ENCODE results near the gene PGBD5.

Gene PGBD5

DNA sequence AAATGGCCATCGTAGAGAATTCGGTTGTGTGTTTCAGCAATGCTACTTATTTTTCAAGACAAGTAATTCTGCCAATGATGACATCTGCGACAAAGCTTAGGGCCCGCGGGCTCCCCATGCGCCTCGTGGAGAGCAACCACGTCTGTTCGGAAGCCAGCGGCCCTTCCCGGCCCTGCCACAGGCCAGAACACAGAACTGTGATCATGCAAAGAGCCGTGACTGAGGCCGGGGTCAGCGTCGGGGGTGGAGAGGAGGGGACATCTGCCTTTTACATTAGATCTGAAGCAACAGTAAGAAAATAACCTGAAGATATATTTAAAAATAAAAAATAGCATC lies 103.7 kb downstream of the PGBD5 start:
- DNase-seq (ENCODE audit: low read depth) = no peak

- DNase-seq (ENCODE audit: low read depth) = no peak
Measured at GRCh38 chr1:230321741-230322420, 104.3 kb downstream of the PGBD5 start.

DNA sequence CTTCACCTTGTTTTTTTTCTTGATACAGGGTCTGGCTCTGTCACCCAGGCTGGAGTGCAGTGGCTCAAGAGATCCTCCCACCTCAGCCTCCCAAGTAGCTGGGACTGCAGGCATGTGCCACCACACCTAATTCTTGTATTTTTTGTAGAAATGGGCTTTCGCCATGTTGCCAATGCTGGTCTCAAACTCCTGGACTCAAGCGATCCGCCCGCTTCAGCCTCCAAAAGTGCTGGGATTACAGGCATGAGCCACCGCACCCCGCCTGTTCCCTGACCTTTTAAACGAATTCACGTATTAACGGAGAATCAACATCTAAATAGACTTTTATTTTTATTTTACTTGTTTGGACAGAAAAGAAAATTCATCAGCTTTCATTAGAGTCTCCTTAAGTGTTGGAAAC lies 104.8 kb downstream of the PGBD5 start:
- DNase-seq (ENCODE audit: low read depth) = no peak

- no peak for DNase-seq (ENCODE audit: low read depth)
Measured at GRCh38 chr1:230320804-230321203, 105.3 kb downstream of the PGBD5 start.

GRCh38 chr1:230319014-230319747 lies 107.0 kb downstream of the PGBD5 start:
- no peak for DNase-seq (ENCODE audit: low read depth)

- DNase-seq (ENCODE audit: low read depth) = peak; percentile 84
Measured at GRCh38 chr1:230317823-230318819, 108.0 kb downstream of the PGBD5 start.

DNA sequence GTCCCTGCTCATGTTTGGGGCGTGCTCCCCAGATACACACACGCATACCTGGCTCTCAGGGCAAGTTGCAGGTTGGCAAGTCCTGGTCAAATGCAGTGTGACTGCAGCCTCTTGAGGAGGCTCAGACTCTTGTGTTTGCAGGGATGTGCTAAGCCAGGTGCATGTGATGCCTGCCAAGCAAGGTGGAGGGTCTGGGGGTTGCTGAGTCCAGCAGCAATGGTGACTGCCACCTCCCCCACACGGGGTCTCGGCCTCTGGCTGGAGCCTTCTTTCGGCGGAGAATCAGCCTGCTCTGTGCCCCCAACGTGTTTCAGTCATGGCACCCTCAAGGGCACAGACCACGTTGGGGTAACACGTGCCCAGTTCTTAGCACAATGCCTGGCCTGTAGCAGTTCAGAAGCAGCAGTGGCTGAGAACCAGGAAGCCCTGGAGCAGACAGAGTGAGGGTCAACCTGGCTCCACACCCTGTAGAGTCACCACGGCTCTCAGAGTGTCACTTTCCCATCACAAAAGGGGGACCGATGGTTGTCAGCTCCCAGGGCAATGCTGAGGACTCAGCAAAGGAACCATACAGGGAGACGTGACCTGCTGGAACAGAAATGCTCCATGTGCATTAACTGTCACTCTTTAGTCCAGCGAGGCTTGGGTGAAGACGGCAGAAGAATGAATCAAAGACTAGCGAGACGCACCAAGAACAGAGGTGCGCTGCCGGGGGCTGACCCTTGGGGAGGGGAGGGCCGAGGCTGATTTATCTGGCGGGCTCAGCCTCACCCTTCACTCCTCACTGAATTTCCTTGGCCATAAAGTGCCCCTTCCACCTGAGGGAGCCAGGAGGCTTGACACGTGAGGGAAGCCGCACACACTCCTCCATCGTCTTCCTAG lies 109.0 kb downstream of the PGBD5 start:
- DNase-seq (ENCODE audit: low read depth) = no peak

DNA sequence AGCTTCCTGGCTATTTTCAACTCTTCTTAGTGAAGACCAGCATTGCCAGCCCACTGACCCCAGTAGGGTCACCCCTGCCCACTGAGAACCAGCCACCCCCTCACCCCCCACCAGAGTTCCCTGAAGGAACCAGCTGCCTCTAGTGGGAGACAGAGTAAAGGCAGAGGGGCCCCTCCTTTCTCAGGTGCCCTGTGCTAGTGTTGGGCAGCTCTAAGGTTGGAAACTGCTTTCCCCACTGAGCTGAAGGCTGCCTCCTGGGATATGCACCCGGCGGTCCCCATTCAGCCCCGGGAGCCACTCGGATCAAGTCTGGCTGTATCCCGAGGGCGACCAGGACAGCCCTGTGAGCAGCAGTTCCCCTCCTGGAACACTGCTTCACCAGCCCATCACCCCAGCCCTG lies 111.0 kb downstream of the PGBD5 start:
- DNase-seq (ENCODE audit: low read depth) = no peak

DNA sequence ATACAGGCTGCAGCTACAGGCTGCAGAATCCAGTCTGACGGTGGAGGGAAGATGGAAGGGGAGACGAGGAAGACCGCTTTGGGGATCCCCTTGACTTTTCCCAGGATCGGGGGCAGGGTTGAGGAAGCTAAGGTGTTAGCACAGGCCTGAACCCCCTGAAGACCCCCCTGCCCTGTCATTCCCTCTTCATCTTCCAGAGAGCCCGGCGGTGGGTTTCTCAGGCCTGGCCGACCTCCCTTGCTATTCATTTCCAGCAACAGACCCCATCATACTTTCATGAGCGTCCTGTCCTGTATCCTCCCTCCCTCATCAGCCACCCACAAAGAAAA lies 112.0 kb downstream of the PGBD5 start:
- no peak for DNase-seq (ENCODE audit: low read depth)

DNA sequence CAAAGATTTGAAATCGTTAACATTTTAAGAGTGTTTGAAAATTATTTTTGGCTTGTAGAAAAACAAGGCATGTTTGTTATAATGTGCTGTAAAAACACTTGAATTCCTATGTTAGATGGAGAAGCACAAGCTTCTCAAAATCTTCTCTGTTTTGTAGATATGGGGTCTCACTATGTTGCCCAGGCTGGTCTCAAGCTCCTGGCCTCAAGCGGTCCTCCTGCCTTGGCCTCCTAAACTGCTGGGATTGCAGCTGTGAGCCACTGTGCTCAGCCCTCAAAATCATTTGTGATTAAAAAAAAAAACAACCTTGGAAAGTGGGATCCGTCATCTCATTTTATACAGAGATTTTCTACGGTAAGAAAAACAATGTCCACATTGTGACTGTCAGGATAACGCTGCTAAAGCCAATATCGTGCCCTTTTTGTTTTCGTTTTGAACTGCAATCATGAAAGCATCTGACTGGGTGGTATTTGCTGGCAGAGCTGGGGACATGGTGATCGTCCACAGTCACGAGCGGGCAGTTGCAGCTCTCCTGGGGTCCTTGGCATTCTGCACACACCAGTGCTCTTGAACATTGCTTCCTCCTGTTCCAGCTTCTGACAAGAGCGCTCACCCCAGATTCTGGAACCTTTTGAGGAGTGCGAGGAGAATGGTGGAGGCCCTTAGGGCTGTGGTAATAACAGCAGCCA lies 112.5 kb downstream of the PGBD5 start:
- no peak for DNase-seq (ENCODE audit: low read depth)

DNA sequence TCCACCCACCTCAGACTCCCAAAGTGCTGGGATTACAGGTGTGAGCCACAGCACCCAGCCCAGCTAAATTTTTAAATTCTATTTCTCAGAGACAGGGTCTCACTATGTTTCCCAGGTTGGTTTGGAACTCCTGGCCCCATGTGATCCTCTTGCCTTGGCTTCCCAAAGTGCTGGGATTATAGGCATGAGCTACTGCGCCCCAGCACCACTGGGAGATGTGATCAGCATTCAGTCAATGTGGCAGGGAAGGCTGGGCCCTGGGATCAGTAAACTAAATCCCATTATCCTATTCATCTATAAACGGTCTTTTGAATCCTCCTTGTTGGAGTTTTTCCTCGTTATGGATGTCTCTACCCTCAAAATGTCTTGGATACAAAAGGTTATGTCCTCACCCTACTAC lies 113.5 kb downstream of the PGBD5 start:
- no peak for DNase-seq (ENCODE audit: low read depth)

DNA sequence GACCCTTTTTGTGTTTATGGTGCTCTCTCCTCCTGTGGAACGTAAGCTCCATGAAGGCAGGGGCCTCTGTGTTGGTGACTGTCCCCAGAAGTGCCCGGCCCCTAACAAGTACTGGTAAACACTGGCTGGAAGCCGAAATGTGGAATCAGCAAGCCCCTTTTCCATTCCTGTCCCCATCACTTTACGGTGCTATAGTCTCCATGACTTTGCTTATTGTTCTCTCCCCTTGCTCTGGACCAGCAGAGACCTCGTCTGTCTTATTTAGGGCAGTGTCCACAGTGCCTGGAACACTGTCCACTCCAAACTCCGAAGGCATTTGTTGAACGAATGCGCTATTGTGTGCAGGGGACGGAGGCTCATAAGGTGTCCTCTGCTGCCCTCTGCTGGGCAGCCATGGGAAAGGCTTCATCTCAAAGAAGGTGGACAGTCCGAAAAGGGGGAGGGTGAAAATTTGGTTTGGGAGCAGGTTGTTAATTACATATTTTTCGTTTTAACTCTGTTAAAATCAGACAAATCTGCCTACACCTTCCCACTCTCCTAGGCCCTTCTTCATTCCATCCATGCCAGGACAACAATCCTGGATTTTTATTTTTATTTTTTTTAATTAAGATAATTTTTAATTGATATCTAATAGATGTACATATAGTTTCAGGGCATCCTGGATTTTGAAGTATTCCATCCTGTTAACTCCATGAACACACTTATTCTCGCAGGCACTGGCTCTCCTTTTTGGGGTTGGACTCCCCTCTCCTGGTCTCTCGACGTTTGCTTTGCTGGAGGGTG lies 115.6 kb downstream of the PGBD5 start:
- DNase-seq (ENCODE audit: low read depth) = peak; percentile 52

DNA sequence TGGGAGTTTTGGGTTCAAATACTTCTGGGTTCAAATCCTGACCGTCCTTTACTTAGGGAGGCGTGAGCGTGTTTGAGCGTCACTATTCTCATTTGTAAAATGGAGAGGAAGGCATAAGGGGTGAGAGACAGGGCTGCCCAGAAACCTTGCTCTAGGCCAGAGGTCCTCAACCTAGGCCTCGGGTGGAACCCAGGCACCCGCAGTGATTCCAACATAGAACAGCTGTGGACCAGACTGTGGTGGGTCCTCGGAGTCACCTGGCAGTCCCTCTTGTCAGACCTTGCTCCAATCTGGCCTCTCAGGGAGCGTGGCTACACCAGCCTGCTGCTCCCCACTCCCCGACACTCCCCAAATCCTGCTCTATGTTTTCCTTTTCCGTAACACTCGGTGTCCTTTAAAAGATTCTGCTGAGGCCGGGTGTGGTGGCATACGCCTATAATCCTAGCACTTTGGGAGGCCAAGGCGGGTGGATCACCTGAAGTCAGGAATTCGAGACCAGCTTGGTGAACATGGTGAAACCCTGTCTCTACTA lies 116.4 kb downstream of the PGBD5 start:
- DNase-seq (ENCODE audit: low read depth) = no peak

- DNase-seq (ENCODE audit: low read depth) = no peak
Measured at GRCh38 chr1:230308821-230309220, 117.3 kb downstream of the PGBD5 start.

GRCh38 chr1:230308039-230308438 lies 118.1 kb downstream of the PGBD5 start:
- peak; percentile 97 for DNase-seq (ENCODE audit: low read depth)

DNA sequence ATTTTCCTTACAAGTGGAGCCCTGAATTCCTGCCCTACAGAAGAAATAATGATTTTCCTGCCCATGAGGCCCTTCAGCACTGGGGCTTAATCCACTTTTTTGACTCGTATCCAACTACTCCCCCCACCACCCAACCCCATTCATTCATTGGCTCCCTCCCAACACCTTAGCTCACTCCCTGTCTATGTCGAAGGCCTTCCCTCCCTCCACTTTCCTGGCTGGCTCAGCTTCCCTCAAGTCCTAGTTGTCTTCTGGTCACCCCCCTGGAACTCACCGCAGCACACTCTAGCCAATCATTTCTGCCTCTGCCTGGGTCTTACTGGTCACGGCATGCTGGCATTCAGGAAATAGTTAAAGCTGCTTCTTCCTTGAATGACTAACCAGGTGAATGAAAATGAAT lies 118.9 kb downstream of the PGBD5 start:
- DNase-seq (ENCODE audit: low read depth) = peak; percentile 23

GRCh38 chr1:230306169-230306568 lies 120.0 kb downstream of the PGBD5 start:
- DNase-seq (ENCODE audit: low read depth) = no peak

- peak; percentile 84 for DNase-seq (ENCODE audit: low read depth)
Measured at GRCh38 chr1:230303822-230304221, 122.3 kb downstream of the PGBD5 start.

GRCh38 chr1:230303069-230303468 lies 123.1 kb downstream of the PGBD5 start:
- DNase-seq (ENCODE audit: low read depth) = peak; percentile 46

DNA sequence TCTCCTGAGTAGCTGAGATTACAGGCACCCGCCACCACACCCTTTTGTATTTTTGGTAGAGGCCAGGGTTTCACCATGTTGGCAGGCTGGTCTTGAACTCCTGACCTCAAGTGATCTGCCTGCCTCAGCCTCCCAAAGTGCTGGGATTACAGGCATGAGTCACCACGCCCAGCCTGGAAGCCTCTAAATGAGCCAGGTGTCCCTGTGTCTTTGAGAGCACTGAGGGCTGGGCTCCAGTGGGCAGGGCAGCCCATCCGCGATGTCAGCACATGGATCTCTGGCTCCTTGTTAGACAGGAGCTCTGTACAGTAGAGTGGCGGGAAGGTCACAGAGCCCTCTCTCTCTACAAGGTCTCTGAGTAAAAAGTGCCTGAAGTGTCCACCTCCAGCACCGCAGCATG lies 124.3 kb downstream of the PGBD5 start:
- DNase-seq (ENCODE audit: low read depth) = no peak
